Cardiac muscle cell (in vitro differentiated cells and primary cell): ENCODE measurements around the gene PSRC1. TPM values are rescaled to one million over a fixed set of nuclear protein-coding genes. Genes with fewer than 3 reads are reported as not detected.

ENCODE experiments used
- DNase-seq, 2 donors: peaks; one replicate each; pipeline versions ENCODE4 v3.0.0 to v3.0.0-alpha.2; 2010 to 2017; ENCODE audit warnings: low read depth in 1 of 2, low spot score in 1 of 2
- H3K27ac ChIP-seq: fragments of 200-600 bp; sonication (generic); 2 replicates; pipeline ENCODE4 v1.5.1; 2016
- H3K27me3 ChIP-seq: fragments of 200-600 bp; sonication (generic); 2 replicates; pipeline ENCODE4 v1.6.0; 2016; ENCODE audit warnings: control low read depth
- H3K36me3 ChIP-seq: fragments of 200-600 bp; sonication (generic); 2 replicates; pipeline ENCODE4 v1.5.1; 2016; ENCODE audit warnings: control low read depth
- H3K4me1 ChIP-seq: fragments of 200-600 bp; sonication (generic); 2 replicates; pipeline ENCODE4 v1.8.1; 2017; ENCODE audit warnings: low read depth, mild to moderate bottlenecking, mixed run types
- H3K4me3 ChIP-seq: fragments of 200-600 bp; sonication (generic); 2 replicates; pipeline ENCODE4 v1.5.1; 2016; ENCODE audit warnings: mild to moderate bottlenecking
- H3K9me3 ChIP-seq: fragments of 200-600 bp; sonication (generic); 2 replicates; pipeline ENCODE4 v1.5.1; 2017; ENCODE audit warnings: low read depth, mild to moderate bottlenecking, control low read depth
- polyA plus RNA-seq: library from polyadenylated mRNA; unstranded; fragments of >200 nt; fragmentation: Nextera tagmentation; extraction: Ambion mirVana; gene quantifications from 2 replicates; pipeline ENCODE4 v1.2.1, GENCODE V29; 2016
- total RNA-seq: library from RNA; depleted of rRNA; stranded (reverse); fragments of >200 nt; gene quantifications from 2 replicates; pipeline ENCODE4 v1.2.3, GENCODE V29; 2016
- TF ChIP-seq, protein P1 (sequence below): IDR thresholded peaks from 2 replicates; pipeline ENCODE4 v1.5.1; 2012; ENCODE audit warnings: low read depth, mild to moderate bottlenecking, low read length

The PSRC1 gene
- total and polyA plus RNA-seq, 2 experiments from 2014 or later = 13.4 to 41.8 TPM

- peak; percentile 75 to 78 for DNase-seq
- no peaks in the 10 kb centered on the region for H3K36me3 ChIP-seq
- TF ChIP-seq, protein P1, sequence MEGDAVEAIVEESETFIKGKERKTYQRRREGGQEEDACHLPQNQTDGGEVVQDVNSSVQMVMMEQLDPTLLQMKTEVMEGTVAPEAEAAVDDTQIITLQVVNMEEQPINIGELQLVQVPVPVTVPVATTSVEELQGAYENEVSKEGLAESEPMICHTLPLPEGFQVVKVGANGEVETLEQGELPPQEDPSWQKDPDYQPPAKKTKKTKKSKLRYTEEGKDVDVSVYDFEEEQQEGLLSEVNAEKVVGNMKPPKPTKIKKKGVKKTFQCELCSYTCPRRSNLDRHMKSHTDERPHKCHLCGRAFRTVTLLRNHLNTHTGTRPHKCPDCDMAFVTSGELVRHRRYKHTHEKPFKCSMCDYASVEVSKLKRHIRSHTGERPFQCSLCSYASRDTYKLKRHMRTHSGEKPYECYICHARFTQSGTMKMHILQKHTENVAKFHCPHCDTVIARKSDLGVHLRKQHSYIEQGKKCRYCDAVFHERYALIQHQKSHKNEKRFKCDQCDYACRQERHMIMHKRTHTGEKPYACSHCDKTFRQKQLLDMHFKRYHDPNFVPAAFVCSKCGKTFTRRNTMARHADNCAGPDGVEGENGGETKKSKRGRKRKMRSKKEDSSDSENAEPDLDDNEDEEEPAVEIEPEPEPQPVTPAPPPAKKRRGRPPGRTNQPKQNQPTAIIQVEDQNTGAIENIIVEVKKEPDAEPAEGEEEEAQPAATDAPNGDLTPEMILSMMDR = peak; percentile 94
- no peaks in the 10 kb centered on the region for H3K27me3 ChIP-seq
- no peaks in the 10 kb centered on the region for H3K9me3 ChIP-seq
- H3K4me3 ChIP-seq = no peak overlapping the region
- peaks cover 8% of the 10 kb centered on the region for H3K4me1 ChIP-seq
- H3K27ac ChIP-seq = no peak overlapping the region
These were observed 5.3 kb downstream of the PSRC1 start for GRCh38 chr1:109277434-109278204.

DNA sequence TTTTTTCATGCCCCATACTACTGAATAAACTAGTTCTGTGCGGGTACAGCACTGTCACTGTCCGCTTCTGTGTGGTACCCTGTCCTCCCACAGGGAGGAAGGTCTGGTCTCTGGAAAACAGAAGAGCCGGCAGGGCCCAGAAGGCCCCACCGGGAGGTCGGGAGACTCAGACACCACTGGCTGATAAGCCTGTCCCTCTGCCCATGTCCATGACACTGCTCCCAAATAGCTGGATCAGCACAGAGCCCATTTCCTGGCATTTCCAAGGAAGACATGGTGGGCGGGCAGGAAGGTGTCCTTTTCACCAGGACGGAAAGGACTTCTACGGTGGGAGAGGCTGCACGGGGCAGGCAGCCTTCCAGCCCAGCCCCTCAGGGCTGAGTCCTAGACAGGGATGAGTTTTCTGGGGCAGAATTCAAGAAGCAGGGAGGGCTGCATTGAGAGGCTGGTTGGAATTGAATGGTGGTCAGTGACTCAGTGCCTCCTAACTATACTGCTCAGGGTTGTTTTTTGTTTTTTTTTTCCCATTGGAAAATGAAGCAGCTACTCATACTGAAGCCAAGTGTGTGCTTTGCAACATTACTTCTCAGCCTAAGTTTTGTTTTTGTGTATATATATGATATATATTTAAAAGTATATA, 7.1 kb downstream of the PSRC1 start:
- H3K27ac ChIP-seq = no peak overlapping the region
- no peak for DNase-seq
- no peak overlapping the region for H3K4me3 ChIP-seq
- peaks cover 8% of the 10 kb centered on the region for H3K4me1 ChIP-seq
- TF ChIP-seq, protein P1 = no peak
- H3K27me3 ChIP-seq = no peaks in the 10 kb centered on the region
- H3K36me3 ChIP-seq = no peaks in the 10 kb centered on the region
- no peaks in the 10 kb centered on the region for H3K9me3 ChIP-seq

- TF ChIP-seq, protein P1 = no peak
- Histone ChIP-seq H3K27me3 (no peaks in the 10 kb centered on the region), H3K27ac (no peak overlapping the region), H3K4me1 (peaks cover 8% of the 10 kb centered on the region), H3K4me3 (no peak overlapping the region), H3K36me3 (no peaks in the 10 kb centered on the region), H3K9me3 (no peaks in the 10 kb centered on the region)
- DNase-seq = no peak
These were observed 8.1 kb downstream of the PSRC1 start for GRCh38 chr1:109274533-109275476.

GRCh38 chr1:109273570-109274288, 9.2 kb downstream of the PSRC1 start:
- no peak overlapping the region for H3K27ac ChIP-seq
- no peak overlapping the region for H3K4me3 ChIP-seq
- TF ChIP-seq, protein P1 = no peak
- peaks cover 8% of the 10 kb centered on the region for H3K4me1 ChIP-seq
- no peaks in the 10 kb centered on the region for H3K9me3 ChIP-seq
- H3K27me3 ChIP-seq = no peaks in the 10 kb centered on the region
- no peaks in the 10 kb centered on the region for H3K36me3 ChIP-seq
- DNase-seq = no peak
